Brain microvascular endothelial cell (primary cell): ENCODE results near the gene ZNF446.
"Not testable (repeated sequence)": the region's sequence is repeated elsewhere in the genome, so short reads cannot be mapped to it uniquely, and the experiment has no call there.

Experiments
- DNase-seq: peaks from one replicate; pipeline ENCODE4 v3.0.0-alpha.2; 2020
- H3K27ac ChIP-seq: fragments of 250-450 bp; sonication (Bioruptor Pico); 2 replicates; pipeline ENCODE4 v1.5.1; 2020; ENCODE audit warnings: mild to moderate bottlenecking, moderate library complexity
- H3K27me3 ChIP-seq: fragments of 250-450 bp; sonication (Bioruptor Pico); replicated peaks from 2 replicates; pipeline ENCODE4 v1.5.1; 2020; ENCODE audit warnings: mild to moderate bottlenecking
- H3K36me3 ChIP-seq: fragments of 250-450 bp; sonication (Bioruptor Pico); replicated peaks from 2 replicates; pipeline ENCODE4 v1.5.1; 2020; ENCODE audit warnings: mild to moderate bottlenecking
- H3K4me3 ChIP-seq: 2 replicates; pipeline ENCODE4 v1.5.1; 2011; ENCODE audit warnings: low read depth, mild to moderate bottlenecking, control low read depth, low read length, moderate library complexity
- in situ Hi-C: cut with HindIII; loops from 2 replicates; pipeline ENCODE4 v1.10.0; 2017; ENCODE audit warnings: low sequenced_read_pairs, low pct_ligation_motif_present
- TF ChIP-seq, protein P1 (sequence below): IDR thresholded peaks from 2 replicates; pipeline ENCODE4 v1.5.1; 2011; ENCODE audit warnings: low read depth, mild to moderate bottlenecking, moderate library complexity, low read length, control low read depth, inconsistent platforms; ENCODE audit errors: missing control alignments

Gene ZNF446

DNA sequence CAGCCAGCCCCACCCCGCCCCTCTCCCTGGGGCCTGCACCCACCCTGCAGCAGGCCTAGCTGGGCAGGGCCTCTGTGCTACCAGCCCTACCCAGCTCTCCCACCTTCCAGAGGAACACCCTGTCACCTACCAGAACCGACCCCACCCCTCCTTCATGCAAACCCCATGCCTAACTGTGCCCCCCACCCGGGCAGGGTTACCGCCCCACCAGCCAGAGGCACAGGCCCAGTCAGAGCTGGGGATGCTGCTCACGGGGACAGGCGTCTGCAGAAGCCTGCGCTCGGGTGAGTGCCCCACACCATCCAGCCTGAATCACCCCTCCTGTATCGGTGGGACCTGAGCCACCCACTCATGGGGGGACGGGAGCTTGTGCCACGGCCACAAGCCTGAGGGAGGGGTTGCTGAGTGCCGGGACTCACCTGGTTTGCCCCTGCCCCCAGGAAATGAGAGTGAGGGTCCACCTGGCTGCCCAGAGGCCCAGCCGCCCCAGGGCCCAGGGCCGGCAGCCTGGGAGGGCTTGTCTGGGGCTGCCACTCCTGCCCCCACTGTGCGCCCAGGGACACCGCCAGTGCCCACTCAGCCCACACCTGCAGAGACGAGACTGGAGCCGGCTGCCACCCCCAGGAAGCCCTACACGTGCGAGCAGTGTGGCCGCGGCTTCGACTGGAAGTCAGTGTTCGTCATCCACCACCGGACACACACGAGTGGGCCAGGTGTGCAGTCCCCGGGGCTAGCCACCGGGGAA lies 3.8 kb downstream of the ZNF446 start:
- no peaks in the 10 kb centered on the region for H3K27me3 ChIP-seq
- no peak for DNase-seq
- H3K27ac ChIP-seq, result no peak overlapping the region
- no peak overlapping the region for H3K4me3 ChIP-seq
- TF ChIP-seq, protein P1, sequence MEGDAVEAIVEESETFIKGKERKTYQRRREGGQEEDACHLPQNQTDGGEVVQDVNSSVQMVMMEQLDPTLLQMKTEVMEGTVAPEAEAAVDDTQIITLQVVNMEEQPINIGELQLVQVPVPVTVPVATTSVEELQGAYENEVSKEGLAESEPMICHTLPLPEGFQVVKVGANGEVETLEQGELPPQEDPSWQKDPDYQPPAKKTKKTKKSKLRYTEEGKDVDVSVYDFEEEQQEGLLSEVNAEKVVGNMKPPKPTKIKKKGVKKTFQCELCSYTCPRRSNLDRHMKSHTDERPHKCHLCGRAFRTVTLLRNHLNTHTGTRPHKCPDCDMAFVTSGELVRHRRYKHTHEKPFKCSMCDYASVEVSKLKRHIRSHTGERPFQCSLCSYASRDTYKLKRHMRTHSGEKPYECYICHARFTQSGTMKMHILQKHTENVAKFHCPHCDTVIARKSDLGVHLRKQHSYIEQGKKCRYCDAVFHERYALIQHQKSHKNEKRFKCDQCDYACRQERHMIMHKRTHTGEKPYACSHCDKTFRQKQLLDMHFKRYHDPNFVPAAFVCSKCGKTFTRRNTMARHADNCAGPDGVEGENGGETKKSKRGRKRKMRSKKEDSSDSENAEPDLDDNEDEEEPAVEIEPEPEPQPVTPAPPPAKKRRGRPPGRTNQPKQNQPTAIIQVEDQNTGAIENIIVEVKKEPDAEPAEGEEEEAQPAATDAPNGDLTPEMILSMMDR, result no peak
- in situ Hi-C loops, result no loop called here
- no peaks in the 10 kb centered on the region for H3K36me3 ChIP-seq

DNA sequence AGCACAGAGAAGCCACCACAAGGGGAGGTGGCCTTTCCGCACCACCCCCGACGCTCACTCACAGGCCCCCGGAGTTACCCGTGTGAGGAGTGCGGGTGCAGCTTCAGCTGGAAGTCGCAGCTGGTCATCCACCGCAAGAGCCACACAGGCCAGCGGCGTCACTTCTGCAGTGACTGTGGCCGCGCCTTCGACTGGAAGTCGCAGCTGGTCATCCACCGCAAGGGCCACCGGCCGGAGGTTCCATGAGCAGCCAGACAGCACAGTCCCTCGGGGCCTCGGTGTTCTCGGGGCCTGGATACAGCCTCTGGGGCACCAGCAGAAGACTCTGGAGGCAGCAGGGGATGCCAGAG lies 4.3 kb downstream of the ZNF446 start:
- in situ Hi-C loops, result no loop called here
- Histone ChIP-seq H3K36me3 (no peaks in the 10 kb centered on the region), H3K4me3 (no peak overlapping the region), H3K27ac (no peak overlapping the region), H3K27me3 (no peaks in the 10 kb centered on the region)
- no peak for DNase-seq
- TF ChIP-seq, protein P1, result no peak

DNA sequence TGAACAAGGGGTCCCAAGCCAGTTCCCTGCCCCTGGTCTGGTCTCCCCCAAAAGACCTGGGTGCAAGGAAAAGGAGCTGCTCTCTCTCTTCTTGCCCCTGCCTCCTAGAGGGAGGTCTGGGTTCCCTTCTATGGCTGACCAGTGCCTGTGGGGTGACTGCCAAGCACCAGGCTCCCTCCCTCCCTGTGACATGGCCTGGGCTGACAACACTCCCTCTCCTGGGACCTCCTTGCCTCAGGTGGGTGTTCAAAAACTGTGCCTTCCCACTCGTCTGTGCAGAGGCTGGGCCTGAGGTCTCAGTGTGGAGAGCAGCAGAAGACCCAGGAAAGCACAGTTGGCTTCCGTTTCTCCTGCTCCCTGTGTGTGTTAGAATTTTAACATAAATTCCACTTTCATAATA lies 4.7 kb downstream of the ZNF446 start:
- Histone ChIP-seq H3K27ac (no peak overlapping the region), H3K27me3 (no peaks in the 10 kb centered on the region), H3K4me3 (no peak overlapping the region), H3K36me3 (no peaks in the 10 kb centered on the region)
- DNase-seq, result no peak
- TF ChIP-seq, protein P1, result no peak
- in situ Hi-C loops, result no loop called here

DNA sequence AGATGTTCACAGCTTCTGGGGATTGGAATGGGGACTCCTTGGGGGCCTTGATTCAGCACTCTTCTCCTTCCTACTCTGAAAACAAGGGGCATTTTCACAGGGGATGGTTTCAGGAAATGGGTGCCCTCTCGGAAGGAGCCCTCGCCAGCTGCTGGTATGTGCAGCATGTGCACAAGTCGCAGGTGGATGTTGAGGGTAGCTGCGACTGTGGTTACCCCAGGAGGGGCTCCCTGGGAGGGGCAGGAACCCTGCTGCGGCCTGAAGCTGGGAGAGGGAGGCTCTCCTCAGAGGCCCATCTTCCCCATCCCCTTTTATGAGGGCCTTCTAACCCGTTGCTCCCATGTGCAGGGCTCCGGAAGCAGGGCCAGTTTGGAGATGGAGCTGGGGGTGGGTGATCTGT lies 6.2 kb downstream of the ZNF446 start:
- in situ Hi-C loops, result no loop called here
- no peaks in the 10 kb centered on the region for H3K27me3 ChIP-seq
- no peaks in the 10 kb centered on the region for H3K36me3 ChIP-seq
- H3K4me3 ChIP-seq, result no peak overlapping the region
- DNase-seq, result no peak
- TF ChIP-seq, protein P1, result no peak
- no peak overlapping the region for H3K27ac ChIP-seq

DNA sequence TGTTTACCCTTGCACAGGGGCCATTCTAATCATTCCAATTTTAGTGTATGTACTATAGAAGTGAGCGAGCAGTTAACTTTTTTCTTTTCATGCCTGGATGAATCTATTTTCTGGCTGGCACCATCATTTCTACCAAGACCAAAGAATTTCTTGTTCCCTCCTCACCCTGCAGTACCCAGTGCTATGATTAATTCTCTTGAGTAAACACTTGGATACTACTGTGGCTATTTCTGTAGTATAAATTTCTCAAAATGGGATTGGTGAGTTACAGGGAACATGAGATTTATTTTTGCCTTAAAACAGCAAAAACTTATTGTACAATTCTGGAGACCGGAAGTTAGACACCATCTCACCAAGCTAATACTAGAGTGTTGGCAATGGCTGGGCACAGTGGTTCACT lies 7.6 kb downstream of the ZNF446 start:
- no peak for DNase-seq
- TF ChIP-seq, protein P1, result no peak
- no peaks in the 10 kb centered on the region for H3K36me3 ChIP-seq
- no peaks in the 10 kb centered on the region for H3K27me3 ChIP-seq
- H3K4me3 ChIP-seq, result no peak overlapping the region
- in situ Hi-C loops, result no loop called here
- no peak overlapping the region for H3K27ac ChIP-seq

DNA sequence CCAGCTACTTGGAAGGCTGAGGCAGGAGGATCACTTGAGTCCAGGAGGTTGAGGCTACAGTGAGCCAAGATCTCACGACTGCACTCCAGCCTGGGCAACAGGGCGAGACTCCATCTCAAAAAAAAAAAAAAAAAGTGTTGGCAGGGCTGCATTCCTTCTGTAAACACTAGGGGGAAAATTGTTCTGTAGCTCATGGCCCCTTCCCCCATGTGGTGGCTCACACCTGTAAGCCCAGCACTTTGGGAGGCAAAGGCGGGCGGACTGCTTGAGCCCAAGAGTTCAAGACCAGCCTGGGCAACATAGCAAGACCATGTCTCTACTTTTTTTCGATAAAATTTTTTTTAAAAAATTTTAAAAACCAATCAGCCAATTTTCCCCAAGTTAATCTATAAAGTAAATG lies 8.2 kb downstream of the ZNF446 start:
- DNase-seq, in situ Hi-C loops: not testable (repeated sequence)
- TF ChIP-seq, protein P1, result peak; percentile 27

More for the DNA sequence above, 8.2 kb downstream of the ZNF446 start:
- not testable (repeated sequence) for H3K27me3 ChIP-seq, H3K4me3 ChIP-seq, H3K36me3 ChIP-seq, H3K27ac ChIP-seq
